ENCODE results near the gene LRRC8A.

Gene LRRC8A

GRCh38 chr9:128903871-128904620 is 22.1 kb downstream of the LRRC8A start:
- no peak overlapping the region for H3K4me3 ChIP-seq (ENCODE audit: low read depth, low read length)
- no peak for TF ChIP-seq CTCF (IDR thresholded peaks at IDR 0.05; ENCODE audit: low read depth, low read length)

- no peak for TF ChIP-seq CTCF (IDR thresholded peaks at IDR 0.05; ENCODE audit: low read depth, low read length)
- H3K4me3 ChIP-seq (ENCODE audit: low read depth, low read length): no peak overlapping the region
Measured at GRCh38 chr9:128905964-128906363, 24.0 kb downstream of the LRRC8A start.

- TF ChIP-seq CTCF (IDR thresholded peaks at IDR 0.05; ENCODE audit: low read depth, low read length): no peak
- no peak overlapping the region for H3K4me3 ChIP-seq (ENCODE audit: low read depth, low read length)
Measured at GRCh38 chr9:128906741-128907140, 24.8 kb downstream of the LRRC8A start.

GRCh38 chr9:128908372-128908771 is 26.4 kb downstream of the LRRC8A start:
- no peak overlapping the region for H3K4me3 ChIP-seq (ENCODE audit: low read depth, low read length)
- no peak for TF ChIP-seq CTCF (IDR thresholded peaks at IDR 0.05; ENCODE audit: low read depth, low read length)

GRCh38 chr9:128909859-128910258 is 27.9 kb downstream of the LRRC8A start:
- TF ChIP-seq CTCF (IDR thresholded peaks at IDR 0.05; ENCODE audit: low read depth, low read length): no peak
- H3K4me3 ChIP-seq (ENCODE audit: low read depth, low read length): no peak overlapping the region

GRCh38 chr9:128910906-128911305 is 29.0 kb downstream of the LRRC8A start:
- TF ChIP-seq CTCF (IDR thresholded peaks at IDR 0.05; ENCODE audit: low read depth, low read length): no peak

GRCh38 chr9:128911529-128912035 is 29.6 kb downstream of the LRRC8A start:
- H3K4me3 ChIP-seq (ENCODE audit: low read depth, low read length): no peak overlapping the region
- no peak for TF ChIP-seq CTCF (IDR thresholded peaks at IDR 0.05; ENCODE audit: low read depth, low read length)

More at GRCh38 chr9:128910906-128911305, 29.0 kb downstream of the LRRC8A start:
- H3K4me3 ChIP-seq (ENCODE audit: low read depth, low read length): no peak overlapping the region

Data from WI38 (cell line).